Memory B cell (primary cell): ENCODE measurements around the gene TEX11.
"Not testable (repeated sequence)": the region's sequence is repeated elsewhere in the genome, so short reads cannot be mapped to it uniquely, and the experiment has no call there.

Experiments used
- ATAC-seq: fragments of 150-1000 bp; cut with Tn5 transposase; 2 replicates; pipeline ENCODE4 v1.10.0; 2021; ENCODE audit warnings: low read depth, mild to moderate bottlenecking, moderate library complexity
- DNase-seq, 2 donors: peaks; one replicate each; pipeline ENCODE4 v3.0.0; 2022; ENCODE audit warnings: low spot score in 2 of 2
- H3K27ac Mint-ChIP-seq: one replicate; pipeline ENCODE4 v1.8.0; 2022; ENCODE audit warnings: mild to moderate bottlenecking, moderate library complexity, mixed read lengths
- H3K27me3 Mint-ChIP-seq: one replicate; pipeline ENCODE4 v1.8.0; 2022; ENCODE audit warnings: mixed read lengths
- H3K36me3 Mint-ChIP-seq: one replicate; pipeline ENCODE4 v1.8.0; 2022; ENCODE audit warnings: mild to moderate bottlenecking, mixed read lengths
- H3K4me1 Mint-ChIP-seq: one replicate; pipeline ENCODE4 v1.8.0; 2022; ENCODE audit warnings: mixed read lengths
- H3K4me3 Mint-ChIP-seq: one replicate; pipeline ENCODE4 v1.8.0; 2022; ENCODE audit warnings: mild to moderate bottlenecking, moderate library complexity, mixed read lengths
- H3K9me3 Mint-ChIP-seq: one replicate; pipeline ENCODE4 v1.8.0; 2022; ENCODE audit warnings: mixed read lengths

TEX11 gene

GRCh38 chrX:70908541-70908940 is at the start of gene TEX11:
Gene TEX11, minus strand, starts transcription at chrX:70908711. Its CDS starts 922 bp downstream, at chrX:70907789.
- ATAC-seq (no peak), DNase-seq (no peak)
- H3K4me1 Mint-ChIP-seq, result no peaks in the 10 kb centered on the region
- no peaks in the 10 kb centered on the region for H3K9me3 Mint-ChIP-seq
- H3K27ac Mint-ChIP-seq, result no peak within 1 kb of the TSS
- H3K27me3 Mint-ChIP-seq, result no peaks in the 10 kb centered on the region
- no peaks in the 10 kb centered on the region for H3K36me3 Mint-ChIP-seq
- no peak within 1 kb of the TSS for H3K4me3 Mint-ChIP-seq

GRCh38 chrX:70954871-70955270 is 46.4 kb upstream of the TEX11 start:
- ATAC-seq, result no peak
- no peaks in the 10 kb centered on the region for H3K4me1 Mint-ChIP-seq
- H3K9me3 Mint-ChIP-seq, result no peaks in the 10 kb centered on the region
- H3K4me3 Mint-ChIP-seq, result no peak overlapping the region
- H3K27ac Mint-ChIP-seq, result no peak overlapping the region
- DNase-seq, result no peak
- H3K27me3 Mint-ChIP-seq, result peaks cover under 1% of the 10 kb centered on the region
- no peaks in the 10 kb centered on the region for H3K36me3 Mint-ChIP-seq

- no peaks in the 10 kb centered on the region for H3K9me3 Mint-ChIP-seq
- peaks cover 18% of the 10 kb centered on the region for H3K27me3 Mint-ChIP-seq
- peaks cover 4% of the 10 kb centered on the region for H3K4me1 Mint-ChIP-seq
- ATAC-seq, result no peak
- no peak for DNase-seq
- no peak overlapping the region for H3K27ac Mint-ChIP-seq
- H3K4me3 Mint-ChIP-seq, result no peak overlapping the region
- H3K36me3 Mint-ChIP-seq, result no peaks in the 10 kb centered on the region
Measured at GRCh38 chrX:70924294-70924911, 15.9 kb upstream of the TEX11 start.

- Mint-ChIP-seq H3K4me3 (no peak overlapping the region), H3K27me3 (peaks cover 18% of the 10 kb centered on the region), H3K4me1 (peaks cover 4% of the 10 kb centered on the region), H3K36me3 (no peaks in the 10 kb centered on the region), H3K27ac (no peak overlapping the region), H3K9me3 (no peaks in the 10 kb centered on the region)
- ATAC-seq, result no peak
- DNase-seq, result no peak
Measured at GRCh38 chrX:70922774-70923473, 14.4 kb upstream of the TEX11 start.

GRCh38 chrX:70921709-70922352 is 13.3 kb upstream of the TEX11 start:
- no peak for DNase-seq
- Mint-ChIP-seq H3K4me1 (peaks cover 4% of the 10 kb centered on the region), H3K27ac (no peak overlapping the region)

GRCh38 chrX:70916754-70917153 is 8.2 kb upstream of the TEX11 start:
- Mint-ChIP-seq H3K4me3 (no peak overlapping the region), H3K9me3 (no peaks in the 10 kb centered on the region), H3K27me3 (no peaks in the 10 kb centered on the region), H3K36me3 (no peaks in the 10 kb centered on the region), H3K4me1 (no peaks in the 10 kb centered on the region), H3K27ac (no peak overlapping the region)
- ATAC-seq (no peak), DNase-seq (no peak)

More at GRCh38 chrX:70921709-70922352, 13.3 kb upstream of the TEX11 start:
- Mint-ChIP-seq H3K36me3 (no peaks in the 10 kb centered on the region), H3K9me3 (no peaks in the 10 kb centered on the region), H3K27me3 (peaks cover 11% of the 10 kb centered on the region), H3K4me3 (no peak overlapping the region)
- ATAC-seq, result no peak

GRCh38 chrX:70907900-70908299 is 611 bp downstream of the TEX11 start:
- H3K27me3 Mint-ChIP-seq, result no peaks in the 10 kb centered on the region
- no peak for ATAC-seq

GRCh38 chrX:70901465-70901864 is 7.0 kb downstream of the TEX11 start:
- Mint-ChIP-seq H3K4me1 (no peaks in the 10 kb centered on the region), H3K4me3 (no peak overlapping the region), H3K27ac (no peak overlapping the region), H3K9me3 (no peaks in the 10 kb centered on the region), H3K36me3 (no peaks in the 10 kb centered on the region), H3K27me3 (peaks cover 2% of the 10 kb centered on the region)
- DNase-seq (no peak), ATAC-seq (no peak)

More at GRCh38 chrX:70907900-70908299, 611 bp downstream of the TEX11 start:
- Mint-ChIP-seq H3K36me3 (no peaks in the 10 kb centered on the region), H3K27ac (no peak overlapping the region), H3K4me1 (no peaks in the 10 kb centered on the region), H3K4me3 (no peak overlapping the region), H3K9me3 (no peaks in the 10 kb centered on the region)
- no peak for DNase-seq

- H3K27me3 Mint-ChIP-seq, H3K36me3 Mint-ChIP-seq, ATAC-seq, H3K4me3 Mint-ChIP-seq, DNase-seq, H3K27ac Mint-ChIP-seq, H3K4me1 Mint-ChIP-seq, H3K9me3 Mint-ChIP-seq: not testable (repeated sequence)
Measured at GRCh38 chrX:70890441-70890840, 18.1 kb downstream of the TEX11 start.

GRCh38 chrX:70878902-70879301 is 29.6 kb downstream of the TEX11 start:
- ATAC-seq (no peak), DNase-seq (no peak)
- H3K27me3 Mint-ChIP-seq, result no peaks in the 10 kb centered on the region
- H3K4me3 Mint-ChIP-seq, result no peak overlapping the region
- H3K36me3 Mint-ChIP-seq, result no peaks in the 10 kb centered on the region
- no peak overlapping the region for H3K27ac Mint-ChIP-seq
- no peaks in the 10 kb centered on the region for H3K9me3 Mint-ChIP-seq
- H3K4me1 Mint-ChIP-seq, result no peaks in the 10 kb centered on the region

- DNase-seq, result no peak
Measured at GRCh38 chrX:70852294-70852693, 56.2 kb downstream of the TEX11 start.

GRCh38 chrX:70844081-70844480 is 64.4 kb downstream of the TEX11 start:
- H3K4me1 Mint-ChIP-seq, DNase-seq, H3K9me3 Mint-ChIP-seq, H3K27ac Mint-ChIP-seq, H3K4me3 Mint-ChIP-seq, ATAC-seq, H3K36me3 Mint-ChIP-seq, H3K27me3 Mint-ChIP-seq: not testable (repeated sequence)

More at GRCh38 chrX:70852294-70852693, 56.2 kb downstream of the TEX11 start:
- H3K27me3 Mint-ChIP-seq, result peaks cover 3% of the 10 kb centered on the region
- no peaks in the 10 kb centered on the region for H3K9me3 Mint-ChIP-seq
- no peaks in the 10 kb centered on the region for H3K4me1 Mint-ChIP-seq
- H3K36me3 Mint-ChIP-seq, result no peaks in the 10 kb centered on the region
- no peak for ATAC-seq
- no peak overlapping the region for H3K27ac Mint-ChIP-seq
- no peak overlapping the region for H3K4me3 Mint-ChIP-seq

GRCh38 chrX:70843620-70844019 is 64.9 kb downstream of the TEX11 start:
- not testable (repeated sequence) for H3K9me3 Mint-ChIP-seq, H3K36me3 Mint-ChIP-seq, H3K4me1 Mint-ChIP-seq, H3K27ac Mint-ChIP-seq, DNase-seq, H3K27me3 Mint-ChIP-seq, H3K4me3 Mint-ChIP-seq, ATAC-seq

GRCh38 chrX:70834589-70834988 is 73.9 kb downstream of the TEX11 start:
- no peaks in the 10 kb centered on the region for H3K4me1 Mint-ChIP-seq
- ATAC-seq, result no peak
- H3K4me3 Mint-ChIP-seq, result no peak overlapping the region
- no peak overlapping the region for H3K27ac Mint-ChIP-seq
- DNase-seq, result no peak
- H3K36me3 Mint-ChIP-seq, result peaks cover under 1% of the 10 kb centered on the region
- H3K27me3 Mint-ChIP-seq, result peaks cover 1% of the 10 kb centered on the region
- peaks cover under 1% of the 10 kb centered on the region for H3K9me3 Mint-ChIP-seq
